ENCODE measurements around the gene PIGC.

Gene PIGC

DNA sequence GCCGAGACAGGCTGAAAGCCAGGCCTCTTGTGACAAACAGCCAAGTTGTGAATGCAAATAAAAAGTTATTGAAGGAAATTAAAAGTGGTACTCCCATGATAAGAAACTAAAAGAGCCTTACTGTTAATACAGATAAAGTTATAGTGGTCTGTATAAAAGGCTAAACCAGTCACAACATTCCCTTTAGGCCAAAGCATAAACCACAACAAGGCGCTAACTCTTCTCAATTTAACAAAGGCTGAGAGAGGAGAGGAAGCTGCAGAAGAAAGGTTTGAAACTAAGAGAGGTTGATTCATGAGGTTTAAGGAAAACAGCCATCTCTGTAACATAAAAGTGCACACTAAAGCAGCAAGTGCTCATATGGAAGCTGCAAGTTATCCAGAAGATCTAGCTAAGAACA, 12.7 kb downstream of the PIGC start:
- Histone ChIP-seq H3K9me3 (ENCODE audit: control insufficient read depth in 2 of 2, low read length in 2 of 2) (no peaks in the 10 kb centered on the region), H3K4me3 (ENCODE audit: low read length in 2 of 2) (no peak overlapping the region), H3K36me3 (ENCODE audit: control insufficient read depth in 2 of 2, insufficient read depth in 2 of 2, low read length in 2 of 2) (no peaks in the 10 kb centered on the region), H3K4me1 (ENCODE audit: control insufficient read depth, insufficient read depth, low read length) (no peaks in the 10 kb centered on the region), H3K27ac (ENCODE audit: low read length) (no peak overlapping the region), H3K9ac (ENCODE audit: low read length in 2 of 2) (no peak overlapping the region), H3K27me3 (ENCODE audit: control insufficient read depth in 1 of 2, insufficient read depth in 2 of 2, low read length in 2 of 2) (no peaks in the 10 kb centered on the region)

- Histone ChIP-seq H3K9me3 (ENCODE audit: control insufficient read depth in 2 of 2, low read length in 2 of 2) (no peaks in the 10 kb centered on the region), H3K4me3 (ENCODE audit: low read length in 2 of 2) (no peak overlapping the region), H3K4me1 (ENCODE audit: control insufficient read depth, insufficient read depth, low read length) (no peaks in the 10 kb centered on the region), H3K27me3 (ENCODE audit: control insufficient read depth in 1 of 2, insufficient read depth in 2 of 2, low read length in 2 of 2) (no peaks in the 10 kb centered on the region), H3K9ac (ENCODE audit: low read length in 2 of 2) (no peak overlapping the region), H3K27ac (ENCODE audit: low read length) (no peak overlapping the region), H3K36me3 (ENCODE audit: control insufficient read depth in 2 of 2, insufficient read depth in 2 of 2, low read length in 2 of 2) (no peaks in the 10 kb centered on the region)
Measured at GRCh38 chr1:172430128-172430454, 13.8 kb downstream of the PIGC start.

GRCh38 chr1:172429331-172430127, 14.3 kb downstream of the PIGC start:
- no peak overlapping the region for H3K9ac ChIP-seq (ENCODE audit: low read length in 2 of 2)
- no peaks in the 10 kb centered on the region for H3K36me3 ChIP-seq (ENCODE audit: control insufficient read depth in 2 of 2, insufficient read depth in 2 of 2, low read length in 2 of 2)
- no peak overlapping the region for H3K4me3 ChIP-seq (ENCODE audit: low read length in 2 of 2)
- no peaks in the 10 kb centered on the region for H3K27me3 ChIP-seq (ENCODE audit: control insufficient read depth in 1 of 2, insufficient read depth in 2 of 2, low read length in 2 of 2)
- H3K27ac ChIP-seq (ENCODE audit: low read length): no peak overlapping the region
- H3K9me3 ChIP-seq (ENCODE audit: control insufficient read depth in 2 of 2, low read length in 2 of 2): no peaks in the 10 kb centered on the region
- no peaks in the 10 kb centered on the region for H3K4me1 ChIP-seq (ENCODE audit: control insufficient read depth, insufficient read depth, low read length)

DNA sequence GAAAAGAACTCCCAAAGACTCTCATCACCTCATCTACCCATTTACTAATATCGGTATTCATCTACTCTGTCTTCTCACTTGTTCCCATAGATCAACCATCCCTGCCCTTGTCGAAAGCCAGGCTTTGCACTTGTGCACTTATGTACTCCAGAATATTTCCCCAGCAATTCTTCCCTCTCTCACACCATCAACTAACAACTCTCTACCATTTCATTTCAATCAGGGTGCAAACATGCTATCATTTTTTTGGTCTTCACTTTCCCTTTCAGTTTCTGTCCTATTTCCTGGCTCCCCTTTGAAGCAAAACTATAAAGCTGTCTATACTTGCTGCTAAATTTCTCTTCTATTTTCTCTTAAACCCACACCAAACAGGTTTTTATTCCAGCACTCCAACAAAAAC, 16.7 kb downstream of the PIGC start:
- Histone ChIP-seq H3K9ac (ENCODE audit: low read length in 2 of 2) (no peak overlapping the region), H3K36me3 (ENCODE audit: control insufficient read depth in 2 of 2, insufficient read depth in 2 of 2, low read length in 2 of 2) (no peaks in the 10 kb centered on the region), H3K27ac (ENCODE audit: low read length) (no peak overlapping the region), H3K9me3 (ENCODE audit: control insufficient read depth in 2 of 2, low read length in 2 of 2) (no peaks in the 10 kb centered on the region), H3K4me3 (ENCODE audit: low read length in 2 of 2) (no peak overlapping the region), H3K27me3 (ENCODE audit: control insufficient read depth in 1 of 2, insufficient read depth in 2 of 2, low read length in 2 of 2) (no peaks in the 10 kb centered on the region), H3K4me1 (ENCODE audit: control insufficient read depth, insufficient read depth, low read length) (no peaks in the 10 kb centered on the region)

GRCh38 chr1:172425339-172425738, 18.5 kb downstream of the PIGC start:
- Histone ChIP-seq H3K27ac (ENCODE audit: low read length) (no peak overlapping the region), H3K9ac (ENCODE audit: low read length in 2 of 2) (no peak overlapping the region), H3K4me1 (ENCODE audit: control insufficient read depth, insufficient read depth, low read length) (no peaks in the 10 kb centered on the region), H3K4me3 (ENCODE audit: low read length in 2 of 2) (no peak overlapping the region), H3K27me3 (ENCODE audit: control insufficient read depth in 1 of 2, insufficient read depth in 2 of 2, low read length in 2 of 2) (no peaks in the 10 kb centered on the region), H3K36me3 (ENCODE audit: control insufficient read depth in 2 of 2, insufficient read depth in 2 of 2, low read length in 2 of 2) (no peaks in the 10 kb centered on the region), H3K9me3 (ENCODE audit: control insufficient read depth in 2 of 2, low read length in 2 of 2) (no peaks in the 10 kb centered on the region)

- H3K9ac ChIP-seq (ENCODE audit: low read length in 2 of 2): no peak overlapping the region
- no peaks in the 10 kb centered on the region for H3K4me1 ChIP-seq (ENCODE audit: control insufficient read depth, insufficient read depth, low read length)
- no peak overlapping the region for H3K4me3 ChIP-seq (ENCODE audit: low read length in 2 of 2)
- no peaks in the 10 kb centered on the region for H3K9me3 ChIP-seq (ENCODE audit: control insufficient read depth in 2 of 2, low read length in 2 of 2)
- no peak overlapping the region for H3K27ac ChIP-seq (ENCODE audit: low read length)
- no peaks in the 10 kb centered on the region for H3K36me3 ChIP-seq (ENCODE audit: control insufficient read depth in 2 of 2, insufficient read depth in 2 of 2, low read length in 2 of 2)
- no peaks in the 10 kb centered on the region for H3K27me3 ChIP-seq (ENCODE audit: control insufficient read depth in 1 of 2, insufficient read depth in 2 of 2, low read length in 2 of 2)
Measured at GRCh38 chr1:172423336-172423735, 20.5 kb downstream of the PIGC start.

GRCh38 chr1:172421974-172422604, 21.8 kb downstream of the PIGC start:
- Histone ChIP-seq H3K9ac (ENCODE audit: low read length in 2 of 2) (no peak overlapping the region), H3K4me1 (ENCODE audit: control insufficient read depth, insufficient read depth, low read length) (no peaks in the 10 kb centered on the region), H3K4me3 (ENCODE audit: low read length in 2 of 2) (no peak overlapping the region), H3K36me3 (ENCODE audit: control insufficient read depth in 2 of 2, insufficient read depth in 2 of 2, low read length in 2 of 2) (no peaks in the 10 kb centered on the region), H3K27ac (ENCODE audit: low read length) (no peak overlapping the region), H3K9me3 (ENCODE audit: control insufficient read depth in 2 of 2, low read length in 2 of 2) (no peaks in the 10 kb centered on the region), H3K27me3 (ENCODE audit: control insufficient read depth in 1 of 2, insufficient read depth in 2 of 2, low read length in 2 of 2) (no peaks in the 10 kb centered on the region)

DNA sequence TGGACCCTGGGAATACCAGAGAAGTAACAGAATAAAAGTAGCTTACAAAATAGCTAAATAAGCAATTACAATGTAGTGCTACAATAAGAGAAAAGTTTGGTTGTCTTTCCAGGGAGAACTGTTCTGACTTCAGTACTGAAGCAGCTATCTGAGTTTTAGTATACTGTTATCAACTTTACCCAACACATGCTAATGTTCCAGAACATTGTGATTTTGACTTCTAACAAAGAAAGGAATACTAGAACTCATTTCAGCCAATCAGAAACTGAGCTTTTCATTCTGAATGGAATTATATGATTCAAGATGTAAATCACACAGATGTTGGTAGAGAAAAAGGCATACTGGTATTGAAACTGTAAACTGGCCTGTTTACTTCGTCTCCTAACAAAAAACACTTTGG, 23.5 kb downstream of the PIGC start, which contains the start of gene C1orf105:
Gene C1orf105 (plus strand): TSS at position 301 of the 400 bp plus-strand sequence. CDS start 201 bp downstream, outside the sequence.
- Histone ChIP-seq H3K36me3 (ENCODE audit: control insufficient read depth in 2 of 2, insufficient read depth in 2 of 2, low read length in 2 of 2) (no peaks in the 10 kb centered on the region), H3K4me1 (ENCODE audit: control insufficient read depth, insufficient read depth, low read length) (no peaks in the 10 kb centered on the region), H3K9me3 (ENCODE audit: control insufficient read depth in 2 of 2, low read length in 2 of 2) (no peaks in the 10 kb centered on the region), H3K9ac (ENCODE audit: low read length in 2 of 2) (no peak within 1 kb of the TSS), H3K4me3 (ENCODE audit: low read length in 2 of 2) (no peak within 1 kb of the TSS), H3K27me3 (ENCODE audit: control insufficient read depth in 1 of 2, insufficient read depth in 2 of 2, low read length in 2 of 2) (no peaks in the 10 kb centered on the region), H3K27ac (ENCODE audit: low read length) (no peak within 1 kb of the TSS)

DNA sequence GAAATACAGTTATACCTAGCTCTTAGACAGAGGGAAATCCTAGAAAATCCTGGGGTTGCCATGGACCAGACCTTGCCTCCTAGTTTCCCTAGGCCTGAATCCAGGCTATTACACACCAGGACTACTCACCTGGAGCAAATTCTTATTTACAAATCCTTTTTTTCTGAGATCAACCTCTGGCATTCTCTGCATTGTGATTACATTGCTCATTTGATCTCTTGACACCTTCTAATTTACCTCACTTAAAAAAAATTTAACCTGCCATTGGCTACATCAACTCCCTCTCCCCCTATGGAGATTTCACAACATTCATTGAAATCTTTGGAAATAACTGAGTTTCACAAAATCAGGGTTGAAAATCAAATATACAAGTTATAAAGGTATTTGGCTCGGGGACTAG, 26.3 kb downstream of the PIGC start:
- Histone ChIP-seq H3K9ac (ENCODE audit: low read length in 2 of 2) (no peak overlapping the region), H3K4me1 (ENCODE audit: control insufficient read depth, insufficient read depth, low read length) (no peaks in the 10 kb centered on the region), H3K9me3 (ENCODE audit: control insufficient read depth in 2 of 2, low read length in 2 of 2) (no peaks in the 10 kb centered on the region), H3K36me3 (ENCODE audit: control insufficient read depth in 2 of 2, insufficient read depth in 2 of 2, low read length in 2 of 2) (no peaks in the 10 kb centered on the region), H3K27ac (ENCODE audit: low read length) (no peak overlapping the region), H3K4me3 (ENCODE audit: low read length in 2 of 2) (no peak overlapping the region), H3K27me3 (ENCODE audit: control insufficient read depth in 1 of 2, insufficient read depth in 2 of 2, low read length in 2 of 2) (no peaks in the 10 kb centered on the region)

DNA sequence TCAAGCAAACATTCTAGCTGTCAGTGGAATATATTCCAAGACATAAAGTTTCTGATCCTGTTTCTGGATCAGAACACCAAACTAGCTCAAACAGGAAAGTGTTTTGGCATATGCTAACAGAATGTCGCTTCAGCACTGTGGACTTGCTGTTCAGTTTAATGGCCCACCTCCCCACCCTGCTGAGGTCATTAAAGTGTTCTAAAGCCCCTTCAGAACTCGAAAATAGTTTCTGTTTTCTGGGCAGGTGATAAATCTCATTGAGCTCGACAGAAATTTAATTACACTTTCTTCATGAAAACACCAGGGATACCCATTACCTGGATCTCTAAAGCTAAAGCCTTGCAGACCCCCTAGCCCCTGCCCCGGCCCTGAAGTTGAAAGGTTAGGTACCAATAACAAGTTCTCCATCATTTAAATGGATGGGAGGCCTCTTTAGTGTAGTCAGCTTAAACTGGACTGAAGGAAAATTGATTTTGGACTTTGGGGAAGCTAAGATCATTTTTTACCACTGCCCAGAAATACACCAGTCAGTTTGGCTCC, 27.3 kb downstream of the PIGC start:
- H3K9me3 ChIP-seq (ENCODE audit: control insufficient read depth in 2 of 2, low read length in 2 of 2): no peaks in the 10 kb centered on the region
- H3K4me1 ChIP-seq (ENCODE audit: control insufficient read depth, insufficient read depth, low read length): no peaks in the 10 kb centered on the region
- no peaks in the 10 kb centered on the region for H3K27me3 ChIP-seq (ENCODE audit: control insufficient read depth in 1 of 2, insufficient read depth in 2 of 2, low read length in 2 of 2)

GRCh38 chr1:172414331-172414730, 29.5 kb downstream of the PIGC start:
- H3K27ac ChIP-seq (ENCODE audit: low read length): no peak overlapping the region
- no peaks in the 10 kb centered on the region for H3K36me3 ChIP-seq (ENCODE audit: control insufficient read depth in 2 of 2, insufficient read depth in 2 of 2, low read length in 2 of 2)
- no peak overlapping the region for H3K4me3 ChIP-seq (ENCODE audit: low read length in 2 of 2)
- H3K9ac ChIP-seq (ENCODE audit: low read length in 2 of 2): no peak overlapping the region
- no peaks in the 10 kb centered on the region for H3K9me3 ChIP-seq (ENCODE audit: control insufficient read depth in 2 of 2, low read length in 2 of 2)
- H3K27me3 ChIP-seq (ENCODE audit: control insufficient read depth in 1 of 2, insufficient read depth in 2 of 2, low read length in 2 of 2): no peaks in the 10 kb centered on the region
- H3K4me1 ChIP-seq (ENCODE audit: control insufficient read depth, insufficient read depth, low read length): no peaks in the 10 kb centered on the region

More for the DNA sequence above, 27.3 kb downstream of the PIGC start:
- no peak overlapping the region for H3K9ac ChIP-seq (ENCODE audit: low read length in 2 of 2)
- H3K27ac ChIP-seq (ENCODE audit: low read length): no peak overlapping the region
- no peak overlapping the region for H3K4me3 ChIP-seq (ENCODE audit: low read length in 2 of 2)
- H3K36me3 ChIP-seq (ENCODE audit: control insufficient read depth in 2 of 2, insufficient read depth in 2 of 2, low read length in 2 of 2): no peaks in the 10 kb centered on the region
